Measurements from ENCODE around the gene CYTH2. TPM values are rescaled to one million over a fixed set of nuclear protein-coding genes. Genes with fewer than 3 reads are reported as not detected.

Gene CYTH2
- total RNA-seq (10 to 100 TPM; 21.8 to 45.2 (median 29.4) TPM), polyA plus RNA-seq (10 to 100 TPM; 36.6 to 41.0 (median 39.5) TPM)
- long read RNA-seq, donor 1, full-length matches to known transcripts, result 28 of 35 reads
- long read RNA-seq, donor 1, partial matches to known transcripts, result 7 of 35 reads
- long read RNA-seq, donor 1, other reads (novel, unspliced or antisense), result 0 of 35 reads
- long read RNA-seq, donor 2, full-length matches to known transcripts, result 51 of 64 reads
- long read RNA-seq, donor 2, partial matches to known transcripts, result 8 of 64 reads
- long read RNA-seq, donor 2, other reads (novel, unspliced or antisense), result 5 of 64 reads

- no peaks in the 10 kb centered on the region for H3K27me3 ChIP-seq (ENCODE audit: insufficient read depth in 3 of 3, low read length in 2 of 3)
- intact Hi-C loops (cut with DNase I), result no loop called here
- TF ChIP-seq CTCF (IDR thresholded peaks at IDR 0.05), result no peak
- H3K4me3 ChIP-seq, result peak within 1 kb of the TSS; percentile 91
- WGBS, 3 donors, result 0 to 2% (median 1%) methylated on average over 39 to 66 of the region's 66 CpGs
- no peaks in the 10 kb centered on the region for H3K9me3 ChIP-seq
- ATAC-seq (peak; percentile 56 to 76 (median 68)), DNase-seq (peak; percentile 89 to 92)
- H3K36me3 ChIP-seq (ENCODE audit: insufficient read depth in 1 of 2, low read depth in 1 of 2), result peaks cover 0 to 43% of the 10 kb centered on the region in 2 donors
- H3K4me1 ChIP-seq, result peaks cover 12% of the 10 kb centered on the region
- peak within 1 kb of the TSS; percentile 97 for H3K27ac ChIP-seq
Measured at GRCh38 chr19:48469289-48469881, at the start of gene CYTH2. Gene CYTH2 (plus strand): TSS chr19:48469369. CDS start chr19:48469508, 139 bp downstream.

GRCh38 chr19:48421548-48421947, 47.6 kb upstream of the CYTH2 start:
- ATAC-seq (peak in 1 of 4 donors; percentile 24), DNase-seq (peak in 1 of 2 donors; percentile 48)
- Histone ChIP-seq H3K27me3 (ENCODE audit: insufficient read depth in 3 of 3, low read length in 2 of 3) (no peaks in the 10 kb centered on the region), H3K27ac (no peak overlapping the region), H3K4me3 (no peak overlapping the region), H3K36me3 (ENCODE audit: insufficient read depth in 1 of 2, low read depth in 1 of 2) (no peaks in the 10 kb centered on the region), H3K4me1 (no peaks in the 10 kb centered on the region), H3K9me3 (no peaks in the 10 kb centered on the region)
- intact Hi-C loops (cut with DNase I), result no loop called here
- TF ChIP-seq CTCF (IDR thresholded peaks at IDR 0.05), result no peak
- 49 to 58% (median 57%) methylated on average over 16 of the region's 16 CpGs for WGBS, 3 donors

GRCh38 chr19:48424694-48425219, 44.4 kb upstream of the CYTH2 start:
- no peak for DNase-seq
- no peak for ATAC-seq
- TF ChIP-seq CTCF (IDR thresholded peaks at IDR 0.05), result no peak
- H3K4me1 ChIP-seq, result no peaks in the 10 kb centered on the region
- no peaks in the 10 kb centered on the region for H3K36me3 ChIP-seq (ENCODE audit: insufficient read depth in 1 of 2, low read depth in 1 of 2)
- H3K27me3 ChIP-seq (ENCODE audit: insufficient read depth in 3 of 3, low read length in 2 of 3), result no peaks in the 10 kb centered on the region
- 44 to 51% (median 45%) methylated on average over 8 of the region's 8 CpGs for WGBS, 3 donors
- intact Hi-C loops (cut with DNase I), result no loop called here
- no peaks in the 10 kb centered on the region for H3K9me3 ChIP-seq
- H3K27ac ChIP-seq, result no peak overlapping the region
- no peak overlapping the region for H3K4me3 ChIP-seq

- ATAC-seq, result no peak
Measured at GRCh38 chr19:48428670-48429069, 40.5 kb upstream of the CYTH2 start.

More at GRCh38 chr19:48428670-48429069, 40.5 kb upstream of the CYTH2 start:
- Histone ChIP-seq H3K9me3 (no peaks in the 10 kb centered on the region), H3K4me1 (no peaks in the 10 kb centered on the region), H3K27me3 (ENCODE audit: insufficient read depth in 3 of 3, low read length in 2 of 3) (no peaks in the 10 kb centered on the region), H3K36me3 (ENCODE audit: insufficient read depth in 1 of 2, low read depth in 1 of 2) (no peaks in the 10 kb centered on the region), H3K27ac (no peak overlapping the region), H3K4me3 (no peak overlapping the region)
- no peak for DNase-seq
- intact Hi-C loops (cut with DNase I), result no loop called here
- WGBS, 3 donors, result 83 to 95% (median 93%) methylated on average over 1 of the region's 1 CpG
- no peak for TF ChIP-seq CTCF (IDR thresholded peaks at IDR 0.05)
